A172 (cell line): Measurements from ENCODE around the gene HAPLN3. TPM values are rescaled to one million over a fixed set of nuclear protein-coding genes. Genes with fewer than 3 reads are reported as not detected.
A peak's percentile ranks its signal among the peaks of the same experiment; 100 is the strongest.

ENCODE experiments used
- DNase-seq: peaks from one replicate; pipeline ENCODE4 v3.0.0-alpha.2; 2015; ENCODE audit warnings: low spot score
- total RNA-seq: library from RNA; depleted of rRNA; stranded (reverse); fragments of >200 nt; shearing (Covaris generic); gene quantifications from 2 replicates; pipeline ENCODE4 v1.2.3, GENCODE V29; 2014

Gene HAPLN3
- total RNA-seq, 1 experiment from 2014 or later = 2.3 TPM

DNA sequence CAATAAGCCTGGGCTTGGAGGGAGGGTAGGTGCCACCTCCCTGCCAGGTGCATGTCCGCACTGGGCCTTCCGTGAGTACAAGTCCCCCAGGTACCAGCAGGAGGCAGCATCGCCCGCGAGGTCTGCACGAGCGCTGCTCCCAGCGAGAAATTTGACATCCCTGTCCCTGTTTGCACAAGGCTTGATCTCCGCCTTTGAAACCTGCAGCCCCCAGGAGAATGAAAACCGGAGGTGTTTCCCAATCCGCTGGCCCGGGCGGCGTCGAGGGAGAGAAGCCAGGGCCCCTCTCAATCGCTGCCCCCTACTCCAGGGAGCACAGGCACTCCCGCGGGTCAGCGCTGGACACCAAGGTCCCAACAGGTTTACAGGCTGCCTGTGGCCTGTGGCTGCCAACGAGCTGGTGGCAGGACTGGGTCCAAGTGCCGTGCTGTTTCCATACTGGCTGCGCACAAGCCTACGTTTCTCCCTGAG lies 961 bp downstream of the HAPLN3 start:
- DNase-seq = no peak

DNA sequence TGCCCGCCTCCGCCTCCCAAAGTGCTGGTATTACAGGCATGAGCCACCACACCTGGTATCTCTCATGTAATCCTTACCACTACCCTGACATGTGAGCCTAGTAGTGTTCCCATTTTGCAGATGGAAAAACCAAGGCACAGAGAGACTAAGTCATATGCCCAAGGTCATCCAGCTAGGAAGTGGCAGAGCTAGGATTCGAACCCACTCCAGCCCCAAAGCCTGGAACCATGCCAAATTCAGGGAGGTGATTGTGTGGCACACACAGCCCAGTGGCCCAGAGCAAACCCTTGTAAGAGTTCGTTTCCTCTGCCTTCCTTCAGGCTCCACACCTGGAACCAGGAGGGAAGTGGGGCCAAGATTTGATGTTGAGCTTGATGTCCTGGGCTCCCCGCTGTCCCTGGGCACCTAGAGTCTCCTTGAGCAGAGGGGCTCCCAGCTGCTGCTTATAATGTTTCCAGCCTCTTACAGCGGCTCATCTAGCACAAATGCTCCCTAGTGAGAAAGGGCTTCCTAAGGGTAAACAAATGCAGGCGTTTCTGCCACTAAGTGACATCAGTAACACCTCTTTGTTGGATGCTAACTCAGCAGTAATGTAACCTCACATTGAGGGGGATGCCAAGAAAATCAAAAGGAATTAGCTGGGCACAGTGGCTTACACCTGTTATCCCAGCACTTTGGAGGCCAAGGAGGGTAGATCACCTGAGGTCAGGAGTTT lies 3.6 kb downstream of the HAPLN3 start:
- no peak for DNase-seq

DNA sequence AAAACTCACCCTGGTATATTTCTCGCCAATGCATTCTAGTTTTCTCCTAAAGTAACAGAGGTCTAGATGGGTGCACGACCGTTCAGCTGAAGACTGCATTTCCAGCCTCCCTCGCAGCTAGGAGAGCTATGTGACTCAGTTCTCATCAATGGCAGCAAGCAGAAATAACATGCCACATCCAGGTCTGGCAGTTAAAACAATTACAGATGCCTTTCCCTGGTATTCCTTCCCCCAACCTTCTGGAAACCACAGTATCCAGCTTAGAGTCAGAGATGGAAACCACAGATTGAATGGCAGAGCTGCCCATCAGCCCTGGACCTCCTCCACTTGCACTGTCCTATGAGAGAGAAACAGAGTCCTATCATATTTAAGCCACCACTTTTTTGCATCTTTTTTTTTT lies 4.8 kb downstream of the HAPLN3 start:
- peak; percentile 52 for DNase-seq

DNA sequence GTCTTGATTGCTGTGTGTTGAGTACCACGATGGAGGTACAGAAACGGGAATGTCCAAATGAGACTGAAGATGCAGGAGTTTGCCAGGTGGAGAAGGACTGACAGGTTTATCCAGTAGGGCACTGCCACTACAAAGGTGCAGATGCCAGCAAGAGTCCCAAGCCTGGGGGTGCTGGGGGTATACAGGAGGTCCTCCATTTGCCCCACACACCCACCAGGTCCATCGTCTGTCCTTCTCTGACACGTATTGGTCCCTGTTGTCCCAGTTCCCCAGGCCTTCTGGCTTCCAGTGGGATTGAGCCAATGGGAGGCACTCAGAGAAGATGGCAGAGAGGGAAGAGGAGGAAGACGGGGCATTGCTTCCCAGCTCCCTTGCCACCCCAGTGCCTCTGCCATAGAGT lies 6.6 kb downstream of the HAPLN3 start:
- no peak for DNase-seq

DNA sequence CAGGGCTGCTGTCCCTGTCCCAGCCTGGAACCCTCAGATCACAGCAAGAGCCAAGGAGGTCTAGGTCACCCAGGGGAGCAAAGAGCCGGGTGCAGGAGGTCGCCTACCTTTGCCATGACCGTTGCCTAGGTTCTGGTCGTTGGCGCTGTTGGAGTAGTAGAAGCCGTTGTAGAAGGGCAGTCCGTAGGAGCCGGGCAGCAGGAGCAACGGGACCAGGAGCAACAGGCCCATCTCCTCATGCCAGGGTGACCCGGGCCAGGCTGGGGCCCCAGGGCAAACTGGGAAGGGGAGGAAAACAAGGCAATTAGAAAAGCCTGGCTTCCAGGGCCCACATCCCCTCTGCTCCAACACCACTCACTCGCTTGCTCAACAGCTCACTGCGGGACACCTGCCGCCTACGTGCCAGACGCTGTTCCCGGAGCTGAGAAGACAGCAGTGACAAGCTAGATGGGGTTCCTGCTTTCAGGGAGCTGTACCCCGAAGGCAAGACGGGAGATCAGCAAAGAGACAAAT lies 8.2 kb downstream of the HAPLN3 start:
- DNase-seq = no peak

DNA sequence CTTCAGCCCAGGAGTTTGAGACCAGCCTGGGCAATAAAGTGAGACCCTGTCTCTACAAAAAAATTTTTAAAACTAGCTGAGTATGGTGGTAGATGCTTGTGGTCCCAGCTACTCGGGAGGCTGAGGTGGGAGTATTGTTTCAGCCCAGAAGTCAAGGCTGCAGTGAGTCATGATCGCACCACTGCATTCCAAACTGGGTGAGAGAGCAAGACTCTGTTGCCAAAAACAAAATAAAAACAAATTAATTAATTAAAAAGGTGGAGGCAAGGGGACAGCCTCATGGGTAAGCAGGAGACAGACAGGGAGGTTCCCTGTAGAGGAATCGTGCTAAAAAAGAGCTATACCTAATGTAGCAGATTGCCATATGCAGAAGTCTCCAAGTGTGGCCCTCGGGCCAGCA lies 12.6 kb downstream of the HAPLN3 start:
- DNase-seq = peak; percentile 29

DNA sequence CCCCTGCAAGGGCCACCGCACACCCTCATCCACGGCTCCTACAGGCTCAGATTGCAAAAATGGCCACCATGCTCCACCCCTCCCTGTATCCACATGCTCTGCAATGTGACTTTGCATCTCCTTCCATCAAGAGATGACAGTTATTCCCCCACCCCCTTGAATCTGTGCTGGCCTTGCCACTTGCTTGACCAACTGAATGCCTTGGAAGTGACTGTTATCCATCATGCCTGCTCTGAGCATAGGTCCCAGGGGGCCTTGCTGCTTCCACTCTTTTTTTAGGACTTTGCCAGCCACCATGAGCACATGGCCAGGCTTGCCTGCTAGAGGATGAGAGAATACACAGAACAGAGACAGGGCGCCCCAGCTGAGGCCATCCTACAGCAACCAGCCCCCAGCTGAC lies 13.6 kb downstream of the HAPLN3 start:
- DNase-seq = no peak

DNA sequence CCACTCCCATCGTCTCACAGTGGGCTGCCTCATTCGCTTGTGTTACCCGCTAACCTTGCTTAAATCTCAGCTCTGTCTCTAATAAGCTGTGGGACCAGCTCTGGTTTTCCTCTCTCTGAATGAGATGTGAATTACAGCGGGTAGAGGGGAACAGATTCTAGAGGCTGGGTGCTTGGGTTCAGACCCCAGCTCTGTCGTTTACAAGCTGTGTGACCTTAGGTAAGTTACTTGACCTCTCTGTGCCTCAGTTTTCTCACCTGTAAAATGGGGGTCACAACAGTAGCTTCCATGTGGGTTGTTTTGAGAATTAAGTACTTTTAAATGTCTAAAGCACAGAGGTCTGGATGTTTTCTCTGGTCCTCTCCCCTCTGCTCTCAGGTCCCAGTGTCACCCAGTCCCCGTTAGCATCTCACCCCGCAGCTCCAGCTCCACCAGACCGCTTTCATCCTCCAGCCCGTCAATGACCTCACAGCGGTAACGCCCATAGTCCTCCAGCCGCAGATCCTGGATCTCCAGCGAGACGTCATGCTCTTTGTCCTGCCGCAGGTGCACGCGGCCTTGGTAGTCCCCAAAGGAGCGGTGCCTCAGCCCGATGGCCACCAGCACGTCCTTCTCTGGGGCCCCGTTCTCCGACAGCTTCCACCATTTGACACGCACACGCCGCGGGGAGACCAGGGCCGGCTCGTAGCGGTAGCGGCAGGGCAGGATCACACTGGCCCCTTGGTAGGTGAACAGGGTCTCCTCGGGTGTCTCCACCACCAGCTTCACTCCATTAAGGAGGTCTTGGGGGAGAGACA lies 14.2 kb downstream of the HAPLN3 start:
- DNase-seq = no peak

DNA sequence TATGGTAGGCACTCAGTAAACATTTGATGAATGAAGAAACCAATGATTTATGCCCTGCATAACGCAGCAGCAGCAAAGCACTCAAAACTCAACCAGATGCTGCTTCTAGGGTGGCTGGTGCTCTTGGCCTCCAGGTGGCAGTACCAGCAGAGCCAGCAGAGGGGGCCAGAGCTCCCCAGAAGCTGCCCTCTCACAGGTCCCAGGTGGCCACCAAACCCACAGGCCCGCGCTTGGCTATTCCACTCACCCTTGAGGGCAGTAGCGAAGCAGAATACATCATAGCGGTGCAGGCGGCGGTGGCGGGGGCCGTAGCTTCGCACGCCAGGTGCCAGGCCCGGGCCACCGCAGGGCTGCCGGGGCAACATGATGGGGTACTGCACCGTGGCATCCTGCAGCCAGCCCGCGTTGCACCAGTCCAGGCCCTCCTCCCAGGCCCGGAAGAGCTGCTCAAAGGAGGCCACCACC lies 16.6 kb downstream of the HAPLN3 start:
- DNase-seq = peak; percentile 57

DNA sequence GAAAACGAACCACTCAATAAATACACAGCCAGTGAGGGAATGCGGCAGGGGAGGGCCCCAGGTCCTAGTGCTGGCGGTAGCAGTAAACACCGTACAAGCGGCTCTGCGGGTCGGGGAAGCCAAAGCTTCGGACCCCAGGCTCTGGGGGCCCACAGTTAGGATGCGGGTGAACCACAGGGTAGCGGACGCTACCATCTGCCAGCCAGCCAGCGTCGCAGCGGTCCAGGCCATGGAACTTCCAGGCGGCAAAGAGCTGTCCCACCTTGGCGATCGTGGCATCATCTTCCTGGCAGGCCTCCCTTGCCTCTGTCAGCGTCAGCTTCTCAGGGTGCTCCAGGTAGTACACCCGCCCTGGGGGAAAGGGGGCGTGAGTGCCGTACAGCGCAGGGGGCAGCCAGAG lies 17.4 kb downstream of the HAPLN3 start:
- DNase-seq = no peak

DNA sequence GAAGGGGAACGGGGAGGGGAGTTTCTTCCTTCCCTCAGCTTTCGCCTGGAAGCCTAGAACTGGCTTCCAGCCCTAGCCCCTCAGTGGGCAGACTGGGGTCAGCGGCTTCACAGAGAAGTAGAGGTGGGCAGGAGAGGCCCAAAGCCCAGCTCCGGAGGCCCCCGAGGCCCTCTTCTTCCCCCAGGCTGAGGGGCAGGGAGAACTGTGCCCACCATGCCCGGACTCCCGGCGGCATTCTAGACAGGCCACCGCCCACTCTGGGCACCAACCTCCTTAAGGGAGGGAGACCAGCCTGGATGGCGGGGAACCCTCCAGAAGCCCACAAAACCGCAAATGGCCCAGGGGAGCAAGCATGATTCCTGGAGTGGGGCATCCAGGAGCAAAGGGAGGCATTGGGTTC lies 17.9 kb downstream of the HAPLN3 start:
- DNase-seq = no peak

DNA sequence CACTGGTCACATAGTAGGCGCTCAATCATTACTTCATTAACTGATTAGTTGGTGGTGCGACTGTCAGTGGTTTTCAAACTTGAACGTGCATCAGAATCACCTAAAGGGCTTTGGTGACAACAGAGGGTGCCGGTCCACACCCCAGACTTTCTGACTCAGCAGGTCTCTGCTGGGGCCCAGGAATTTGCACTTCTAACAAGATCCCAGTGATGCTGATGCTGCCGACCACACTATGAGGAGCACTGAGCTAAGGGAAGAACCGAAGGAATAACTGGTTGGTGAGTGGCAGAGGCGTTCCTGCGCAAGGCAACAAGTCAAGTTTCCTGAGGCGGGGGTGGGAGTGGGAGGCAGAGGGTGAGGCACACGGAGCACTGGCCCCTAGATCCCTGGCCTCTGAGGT lies 18.8 kb downstream of the HAPLN3 start:
- no peak for DNase-seq

DNA sequence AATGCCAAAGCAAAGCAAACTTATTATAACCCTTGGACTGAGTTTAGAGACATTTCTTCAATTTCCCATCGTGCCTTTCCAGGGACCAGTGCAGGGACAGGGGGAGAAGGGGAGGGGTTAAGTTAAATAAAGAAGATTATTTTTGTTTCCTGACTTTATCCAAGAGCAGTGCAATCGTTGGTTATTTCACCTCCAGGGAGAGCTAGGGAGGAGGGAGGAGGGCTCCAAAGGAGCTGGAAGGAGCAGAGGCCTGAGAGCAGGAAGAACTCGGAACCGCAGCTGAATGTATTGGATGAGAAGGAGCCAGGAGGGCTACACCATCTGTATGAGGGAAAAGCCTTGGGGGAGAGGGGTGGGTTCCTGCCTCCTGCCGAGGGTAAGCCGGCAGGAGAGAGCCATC lies 20.7 kb downstream of the HAPLN3 start:
- no peak for DNase-seq

DNA sequence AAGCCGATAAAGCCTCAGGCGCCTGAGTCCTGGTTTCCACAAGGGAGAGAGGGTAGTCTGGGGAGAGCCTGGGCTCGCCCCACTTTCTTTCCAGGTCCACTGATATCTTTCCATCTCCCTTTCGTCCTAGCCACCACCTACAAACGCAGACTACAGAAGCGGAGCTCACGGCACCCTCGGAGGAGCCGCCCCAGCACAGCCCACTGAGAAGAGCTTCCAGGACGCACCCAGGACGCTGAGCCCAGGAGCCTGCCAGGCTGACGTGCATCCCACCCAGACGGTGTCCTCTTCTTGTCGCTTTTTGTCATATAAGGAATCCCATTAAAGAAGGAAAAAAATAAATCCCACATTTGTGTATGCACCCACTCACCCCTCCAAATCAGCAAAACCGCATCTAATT lies 21.1 kb downstream of the HAPLN3 start:
- DNase-seq = no peak

DNA sequence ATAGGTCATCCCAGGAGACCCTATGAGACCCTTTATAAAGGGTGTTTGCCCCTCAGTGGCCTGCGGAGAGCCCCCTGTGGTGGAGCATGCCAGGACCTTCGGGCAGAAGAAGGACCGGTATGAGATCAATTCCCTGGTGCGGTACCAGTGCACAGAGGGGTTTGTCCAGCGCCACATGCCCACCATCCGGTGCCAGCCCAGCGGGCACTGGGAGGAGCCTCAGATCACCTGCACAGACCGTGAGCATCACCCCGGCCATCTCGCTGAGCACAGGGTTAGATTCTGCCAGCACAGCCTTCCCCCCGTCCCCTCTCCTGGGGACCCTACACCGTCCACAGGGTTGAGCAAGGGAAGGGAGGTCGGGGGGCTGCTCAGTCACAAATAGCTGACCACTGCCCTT lies 21.6 kb downstream of the HAPLN3 start:
- DNase-seq = no peak

DNA sequence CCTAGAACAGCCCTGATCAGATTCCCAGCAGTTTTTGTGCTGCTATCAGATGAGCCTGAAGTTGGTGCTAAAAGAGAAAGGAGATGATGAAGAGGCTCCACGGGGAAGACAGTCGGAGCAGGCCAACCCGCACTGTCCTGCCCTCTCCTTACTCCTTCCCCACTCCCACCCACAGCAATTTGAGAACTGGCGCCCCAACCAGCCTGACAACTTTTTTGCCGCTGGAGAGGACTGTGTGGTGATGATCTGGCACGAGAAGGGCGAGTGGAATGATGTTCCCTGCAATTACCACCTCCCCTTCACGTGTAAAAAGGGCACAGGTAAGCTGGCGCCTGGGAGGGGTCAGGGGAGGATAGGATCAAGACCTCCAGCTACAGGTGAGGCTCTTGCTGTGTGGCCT lies 22.6 kb downstream of the HAPLN3 start:
- no peak for DNase-seq

DNA sequence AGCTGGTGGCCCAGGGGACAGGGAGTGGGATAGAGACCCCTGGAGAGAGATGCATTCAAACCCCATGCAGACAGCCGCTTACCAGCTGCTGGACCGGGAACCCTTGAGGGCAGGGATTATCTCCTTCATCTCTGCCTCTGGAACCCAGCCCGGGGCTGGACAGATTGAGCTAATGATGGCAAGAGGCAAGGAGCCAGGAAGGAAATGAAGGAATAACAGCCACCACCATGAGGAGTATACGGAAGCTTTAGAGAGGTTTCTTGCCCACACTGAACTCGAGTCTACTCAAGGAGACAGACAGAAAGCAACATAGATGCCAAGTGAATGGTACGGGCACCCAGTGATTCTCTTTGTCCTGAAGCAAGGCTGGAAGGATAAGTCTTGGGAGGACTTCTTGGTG lies 23.2 kb downstream of the HAPLN3 start:
- DNase-seq = no peak

DNA sequence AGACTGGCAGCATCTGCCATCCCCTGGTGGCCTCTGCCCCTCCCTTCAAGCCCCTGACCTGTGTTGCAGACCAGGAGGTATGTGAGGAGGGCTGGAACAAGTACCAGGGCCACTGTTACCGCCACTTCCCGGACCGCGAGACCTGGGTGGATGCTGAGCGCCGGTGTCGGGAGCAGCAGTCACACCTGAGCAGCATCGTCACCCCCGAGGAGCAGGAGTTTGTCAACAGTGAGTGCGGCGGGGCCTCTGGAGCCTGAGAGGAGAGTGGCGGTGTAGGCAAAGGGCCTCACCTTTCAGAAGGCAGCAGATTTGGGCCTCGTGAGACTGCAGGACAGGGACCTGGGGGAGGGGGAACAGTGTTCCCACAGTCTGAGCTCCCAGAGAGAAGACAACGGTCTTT lies 24.0 kb downstream of the HAPLN3 start:
- no peak for DNase-seq

DNA sequence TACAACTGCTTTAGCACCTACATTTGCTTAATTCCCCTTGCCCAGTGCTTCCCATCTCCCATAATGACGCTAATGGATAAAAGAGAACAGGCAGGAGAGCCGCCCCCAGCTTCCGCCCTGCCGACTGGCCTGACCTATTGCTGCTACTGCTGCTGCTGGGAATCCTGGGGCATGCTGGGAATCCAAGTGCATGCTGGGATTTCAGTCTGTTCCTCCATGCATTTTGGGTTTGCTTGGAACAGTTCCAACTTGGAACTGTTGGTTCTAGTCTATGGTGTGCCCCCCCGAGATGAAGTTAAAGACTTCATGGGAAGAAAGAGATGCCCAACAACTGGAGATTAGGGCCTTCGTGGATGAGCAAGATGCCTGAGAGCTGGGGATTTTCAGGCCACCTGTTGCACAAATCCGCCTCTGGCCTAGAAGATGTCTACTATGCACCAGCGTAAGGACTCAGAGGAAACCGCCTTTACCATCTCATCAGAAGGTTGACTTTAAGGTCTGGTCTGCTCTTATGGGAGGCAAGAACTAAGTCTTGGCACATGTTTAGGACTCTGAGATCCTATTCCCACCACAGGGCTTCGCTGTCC lies 29.0 kb downstream of the HAPLN3 start:
- no peak for DNase-seq

DNA sequence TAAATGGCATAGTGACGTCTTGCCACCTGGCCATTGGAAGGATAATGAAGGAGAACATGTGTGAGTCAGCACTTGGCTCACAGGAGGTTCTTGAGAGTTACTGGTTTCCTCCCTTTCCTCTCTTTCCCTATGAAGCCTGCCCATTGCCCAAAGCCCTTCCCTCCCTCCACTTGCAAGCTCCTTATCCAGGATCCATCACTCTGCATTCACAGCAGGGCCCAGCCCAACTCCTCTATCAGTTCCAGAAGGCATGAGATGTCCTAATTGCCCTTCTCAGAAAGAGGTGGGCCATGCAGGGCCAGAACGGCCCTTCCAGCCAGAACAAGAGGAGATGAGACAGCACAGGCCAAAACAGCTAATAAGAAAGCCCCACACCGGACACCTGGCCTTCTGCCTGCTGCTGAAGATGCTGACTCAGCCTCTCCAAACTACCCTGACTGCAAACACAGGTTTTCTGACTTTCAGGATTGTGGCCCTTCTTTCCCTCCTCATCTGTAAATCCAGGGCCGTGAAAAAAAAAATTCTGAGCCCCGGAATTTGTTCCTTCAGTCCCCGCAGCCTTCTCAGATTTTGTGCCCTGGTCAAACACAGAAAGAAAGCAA lies 29.7 kb downstream of the HAPLN3 start:
- no peak for DNase-seq

DNA sequence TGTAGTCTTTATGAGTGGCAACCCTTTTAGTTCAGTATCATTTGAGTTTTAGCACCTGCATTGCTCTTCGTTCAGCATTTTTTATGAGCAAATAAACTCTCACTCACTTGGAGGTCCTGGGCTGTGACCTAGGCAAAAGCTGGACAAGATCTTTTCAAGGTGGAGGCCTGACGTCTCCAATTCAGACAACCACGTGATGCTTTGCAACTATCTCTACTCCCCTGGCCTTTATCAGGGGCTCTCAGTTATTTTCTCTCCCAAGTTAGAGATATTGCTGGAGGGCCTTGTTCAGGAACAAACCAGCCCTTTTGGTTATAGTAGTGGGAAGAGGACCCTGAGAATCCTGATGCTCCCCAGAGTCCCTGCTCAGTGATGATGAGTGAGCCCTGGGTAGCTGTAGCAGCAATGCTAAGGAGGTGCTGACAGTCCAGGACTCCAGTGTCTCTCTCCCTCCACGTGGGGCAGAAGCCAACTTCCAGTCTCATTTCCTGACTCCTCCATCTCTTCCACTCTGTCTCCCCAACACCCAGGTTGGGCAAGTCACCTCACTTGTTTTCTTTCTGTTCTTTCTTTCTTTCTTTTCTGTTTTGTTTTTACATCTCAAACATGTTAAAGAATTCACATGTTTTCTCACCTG lies 30.4 kb downstream of the HAPLN3 start:
- DNase-seq = no peak

DNA sequence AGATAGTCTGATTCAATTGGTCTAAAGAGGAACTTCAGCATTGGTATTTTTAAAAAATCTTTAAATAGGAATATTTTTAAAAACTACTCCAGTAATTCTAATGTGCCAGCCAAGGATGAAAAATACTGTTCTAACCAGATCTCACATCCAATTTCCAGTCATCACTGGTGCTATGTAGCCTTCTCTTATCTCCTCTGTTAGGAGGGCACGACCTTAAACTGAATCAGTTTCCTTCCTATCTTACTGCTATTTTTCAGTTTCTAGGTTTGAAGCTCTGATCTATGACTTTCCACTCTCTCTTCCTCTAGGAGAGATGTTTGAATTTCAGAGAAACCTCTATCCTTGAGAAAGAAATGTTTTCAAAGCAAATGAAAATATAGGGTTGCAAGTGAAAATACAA lies 31.9 kb downstream of the HAPLN3 start:
- no peak for DNase-seq
